Caki2 (cell line): Measurements from ENCODE around the gene FREM3. TPM values are rescaled to one million over a fixed set of nuclear protein-coding genes. Genes with fewer than 3 reads are reported as not detected.
A peak's percentile ranks its signal among the peaks of the same experiment; 100 is the strongest.
"Not testable (repeated sequence)": the region's sequence is repeated elsewhere in the genome, so short reads cannot be mapped to it uniquely, and the experiment has no call there.

Source experiments
- DNase-seq: peaks from one replicate; pipeline ENCODE4 v3.0.0-alpha.2; 2015; ENCODE audit warnings: low read depth
- in situ Hi-C: cut with HindIII; loops from 2 replicates; pipeline ENCODE4 v1.10.0; 2016; ENCODE audit warnings: low sequenced_read_pairs, low pct_unique_long_range_greater_than_20kb, mixed read lengths
- total RNA-seq: library from RNA; depleted of rRNA; stranded (reverse); fragments of >200 nt; shearing (Covaris generic); gene quantifications from 2 replicates; pipeline ENCODE4 v1.2.3, GENCODE V29; 2014; ENCODE audit warnings: low replicate concordance; rRNA removed

Gene FREM3
- total RNA-seq, result not detected in 2 replicates

GRCh38 chr4:143700416-143701352 lies at the start of gene FREM3:
FREM3 (minus strand) TSS chr4:143700675; CDS start chr4:143700675, 0 bp downstream.
- in situ Hi-C loops, result no loop called here
- peak; percentile 3 for DNase-seq

- in situ Hi-C loops, result no loop called here
- no peak for DNase-seq
Measured at GRCh38 chr4:143745874-143746273, 45.4 kb upstream of the FREM3 start.

GRCh38 chr4:143743591-143743990 lies 43.1 kb upstream of the FREM3 start:
- no peak for DNase-seq

DNA sequence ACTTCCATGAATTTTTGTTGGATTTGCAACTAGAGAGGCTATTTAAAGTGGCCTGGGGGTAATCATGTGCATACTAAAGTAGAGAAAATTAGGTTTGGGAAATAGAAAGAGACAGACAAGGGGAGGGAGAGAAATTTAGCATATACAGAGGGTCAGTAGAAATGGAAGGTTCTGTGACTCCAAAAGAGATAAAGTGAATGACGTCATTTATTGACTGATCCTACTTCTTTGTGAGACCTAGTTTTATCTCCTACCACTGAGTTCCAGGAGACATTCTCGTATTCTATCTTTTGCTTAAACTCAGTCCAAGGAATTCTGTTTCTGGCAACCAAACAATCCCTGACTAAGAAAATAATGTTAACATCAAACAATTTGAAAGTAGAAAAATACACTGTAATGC lies 42.4 kb upstream of the FREM3 start:
- in situ Hi-C loops, result no loop called here
- no peak for DNase-seq

More at GRCh38 chr4:143743591-143743990, 43.1 kb upstream of the FREM3 start:
- in situ Hi-C loops, result no loop called here

DNA sequence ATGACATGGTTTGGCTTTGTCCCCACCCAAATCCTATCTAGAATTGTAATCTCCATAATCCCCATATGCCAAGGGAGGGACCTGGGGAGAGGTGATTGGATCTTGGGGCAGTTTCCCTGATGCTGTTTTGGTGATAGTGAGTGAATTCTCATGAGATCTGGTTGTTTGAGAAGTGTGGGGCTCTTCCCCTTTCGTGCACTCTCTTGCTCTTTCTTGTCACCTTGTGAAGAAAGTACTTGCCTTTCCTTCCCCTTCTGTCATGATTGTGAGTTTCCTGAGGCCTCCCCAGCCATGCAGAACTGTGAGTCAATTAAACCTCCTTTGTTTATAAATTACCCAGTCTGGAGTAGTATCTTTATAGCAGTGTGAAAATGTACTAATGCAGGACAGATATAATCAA lies 36.4 kb upstream of the FREM3 start:
- DNase-seq, result no peak
- in situ Hi-C loops, result no loop called here

DNA sequence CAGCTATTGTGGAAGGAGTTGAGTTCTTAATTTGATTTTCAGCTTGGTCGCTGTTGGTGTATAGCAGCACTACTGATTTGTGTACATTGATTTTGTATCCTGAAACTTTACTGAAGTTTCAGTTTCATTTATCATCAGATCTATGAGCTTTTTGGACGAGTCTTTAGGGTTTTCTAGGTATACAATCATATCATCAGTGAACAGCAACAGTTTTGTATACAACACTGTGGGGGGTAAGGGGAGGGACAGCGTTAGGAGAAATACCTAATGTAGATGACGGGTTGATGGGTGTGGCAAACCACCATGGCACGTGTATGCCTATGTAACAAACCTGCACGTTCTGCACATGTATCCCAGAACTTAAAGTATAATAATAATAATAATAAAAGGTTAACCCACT lies 35.6 kb upstream of the FREM3 start:
- DNase-seq, in situ Hi-C loops: not testable (repeated sequence)

- no peak for DNase-seq
- in situ Hi-C loops, result no loop called here
Measured at GRCh38 chr4:143728166-143728565, 27.7 kb upstream of the FREM3 start.

DNA sequence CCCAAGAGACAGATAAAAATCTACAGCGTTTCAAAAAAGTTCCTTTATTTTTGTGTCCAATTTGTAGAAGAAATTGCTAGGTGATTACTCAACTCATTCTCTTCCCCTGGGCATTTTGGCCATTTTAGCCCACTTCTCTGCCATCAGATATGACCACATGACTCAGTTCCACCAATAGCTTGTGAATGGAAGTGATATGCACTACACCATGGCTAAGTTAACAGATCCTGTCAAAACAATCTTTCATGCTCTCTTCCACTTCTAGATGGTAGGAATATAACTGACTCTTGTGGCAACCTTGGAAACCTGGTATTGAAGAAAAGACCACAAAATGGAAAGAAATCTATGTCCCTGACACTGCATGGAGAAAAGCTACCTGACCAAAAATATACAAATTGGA lies 26.2 kb upstream of the FREM3 start:
- in situ Hi-C loops, result no loop called here
- DNase-seq, result no peak

- DNase-seq, result no peak
- in situ Hi-C loops, result no loop called here
Measured at GRCh38 chr4:143721317-143721716, 20.8 kb upstream of the FREM3 start.

DNA sequence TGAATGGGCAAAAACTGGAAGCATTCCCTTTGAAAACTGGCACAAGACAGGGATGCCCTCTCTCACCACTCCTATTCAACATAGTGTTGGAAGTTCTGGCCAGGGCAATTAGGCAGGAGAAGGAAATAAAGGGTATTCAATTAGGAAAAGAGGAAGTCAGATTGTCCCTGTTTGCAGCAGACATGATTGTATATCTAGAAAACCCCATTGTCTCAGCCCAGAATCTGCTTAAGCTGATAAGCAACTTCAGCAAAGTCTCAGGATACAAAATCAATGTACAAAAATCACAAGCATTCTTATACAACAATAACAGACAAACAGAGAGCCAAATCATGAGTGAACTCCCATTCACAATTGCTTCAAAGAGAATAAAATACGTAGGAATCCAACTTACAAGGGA lies 18.3 kb upstream of the FREM3 start:
- in situ Hi-C loops, DNase-seq: not testable (repeated sequence)

GRCh38 chr4:143713955-143714625 lies 13.6 kb upstream of the FREM3 start:
- DNase-seq, result no peak
- in situ Hi-C loops, result no loop called here

GRCh38 chr4:143713553-143713952 lies 13.1 kb upstream of the FREM3 start:
- in situ Hi-C loops, result no loop called here

GRCh38 chr4:143712155-143712550 lies 11.7 kb upstream of the FREM3 start:
- DNase-seq, result no peak
- in situ Hi-C loops, result no loop called here

More at GRCh38 chr4:143713553-143713952, 13.1 kb upstream of the FREM3 start:
- DNase-seq, result no peak

- in situ Hi-C loops, result no loop called here
- DNase-seq, result no peak
Measured at GRCh38 chr4:143711543-143712154, 11.2 kb upstream of the FREM3 start.

GRCh38 chr4:143701365-143701764 lies 890 bp upstream of the FREM3 start:
- in situ Hi-C loops, result no loop called here
- no peak for DNase-seq

GRCh38 chr4:143700046-143700415 lies 444 bp downstream of the FREM3 start:
- no peak for DNase-seq
- in situ Hi-C loops, result no loop called here

GRCh38 chr4:143699331-143700045 lies 987 bp downstream of the FREM3 start:
- in situ Hi-C loops, result no loop called here
- DNase-seq, result no peak

- no peak for DNase-seq
Measured at GRCh38 chr4:143693856-143694255, 6.6 kb downstream of the FREM3 start.

More at GRCh38 chr4:143693856-143694255, 6.6 kb downstream of the FREM3 start:
- in situ Hi-C loops, result no loop called here
